Hair follicle dermal papilla cell (primary cell): ENCODE results near the gene TAS2R8. TPM values are rescaled to one million over a fixed set of nuclear protein-coding genes. Genes with fewer than 3 reads are reported as not detected.

ENCODE experiments used
- small RNA-seq: library from RNA; depleted of rRNA; stranded (forward); fragments of <200 nt; gene quantifications from one replicate; pipeline ENCODE3, GENCODE V24; 2012
- total RNA-seq: library from RNA; depleted of rRNA; stranded (reverse); fragments of >200 nt; gene quantifications from 2 replicates; pipeline ENCODE4 v1.2.3, GENCODE V29; 2012

The TAS2R8 gene
- 0.12 TPM in 1 of 2 replicates, not detected in the other for total RNA-seq

GRCh38 chr12:10807186-10807585 lies at the start of gene TAS2R8:
TAS2R8 (minus strand) TSS chr12:10807286; CDS start chr12:10806980, 306 bp downstream.

GRCh38 chr12:10849425-10849878 lies 42.4 kb upstream of the TAS2R8 start, which contains the start of gene PRR4:
PRR4 (minus strand) TSS chr12:10849475; CDS start chr12:10849437, 38 bp downstream.

GRCh38 chr12:10826258-10826657 lies 19.2 kb upstream of the TAS2R8 start, which contains the start of gene TAS2R10:
TAS2R10 (minus strand) TSS chr12:10826358; CDS start chr12:10826269, 89 bp downstream.

GRCh38 chr12:10810068-10810467 lies 3.0 kb upstream of the TAS2R8 start, which contains the start of gene TAS2R9:
TAS2R9 (minus strand) TSS chr12:10810168; CDS start chr12:10810075, 93 bp downstream.

GRCh38 chr12:10802587-10802986 lies 4.5 kb downstream of the TAS2R8 start, which contains the start of gene TAS2R7:
TAS2R7 (minus strand) TSS chr12:10802627; CDS start chr12:10802570, 57 bp downstream.

Small RNA genes within 50 kb of the gene (small RNA-seq; reads per million reads assigned to genes)
- gene PRR4, result not detected

Other genes starting within 250 kb of the TAS2R8 start
- 13.5 and 15.1 TPM in 2 replicates for gene MAGOHB, start 193.7 kb downstream of the TAS2R8 start, total RNA-seq
- gene STYK1, start 133.2 kb downstream of the TAS2R8 start, total RNA-seq, result 2.3 and 4.9 TPM in 2 replicates
- 167 and 170 TPM in 2 replicates for gene YBX3, start 84.0 kb downstream of the TAS2R8 start, total RNA-seq
- 0.16 TPM in 1 of 2 replicates, not detected in the other for gene TAS2R7, start 4.7 kb downstream of the TAS2R8 start, total RNA-seq
- gene TAS2R9, start 2.9 kb upstream of the TAS2R8 start, total RNA-seq, result not detected in 2 replicates
- 1.2 and 1.8 TPM in 2 replicates for gene TAS2R10, start 19.1 kb upstream of the TAS2R8 start, total RNA-seq
- 1.7 and 10.5 TPM in 2 replicates for gene PRR4, start 42.2 kb upstream of the TAS2R8 start, total RNA-seq
- gene PRH1, start 77.0 kb upstream of the TAS2R8 start, total RNA-seq, result 19.8 and 37.5 TPM in 2 replicates
- gene TAS2R13, start 102.3 kb upstream of the TAS2R8 start, total RNA-seq, result 1.8 and 3.4 TPM in 2 replicates
- not detected in 2 replicates for gene PRH2, start 122.0 kb upstream of the TAS2R8 start, total RNA-seq
- 2.9 and 7.0 TPM in 2 replicates for gene TAS2R14, start 132.0 kb upstream of the TAS2R8 start, total RNA-seq
- 4.7 and 7.0 TPM in 2 replicates for gene TAS2R50, start 179.6 kb upstream of the TAS2R8 start, total RNA-seq
- gene TAS2R20, start 191.0 kb upstream of the TAS2R8 start, total RNA-seq, result 3.3 and 7.5 TPM in 2 replicates
- gene TAS2R19, start 215.3 kb upstream of the TAS2R8 start, total RNA-seq, result 4.9 and 9.6 TPM in 2 replicates
- gene TAS2R31, start 224.1 kb upstream of the TAS2R8 start, total RNA-seq, result 6.4 and 10.9 TPM in 2 replicates